ENCODE measurements around the gene ADAM22.
A peak's percentile ranks its signal among the peaks of the same experiment; 100 is the strongest.
"Not testable (repeated sequence)": the region's sequence is repeated elsewhere in the genome, so short reads cannot be mapped to it uniquely, and the experiment has no call there.

ADAM22 gene

GRCh38 chr7:87933953-87934698, at the start of gene ADAM22:
Gene ADAM22 (plus strand): TSS chr7:87934251. CDS start chr7:87934466, 215 bp downstream.
- peak; percentile 63 for DNase-seq

- DNase-seq, result no peak
Measured at GRCh38 chr7:87885018-87885417, 49.0 kb upstream of the ADAM22 start.

- no peak for DNase-seq
Measured at GRCh38 chr7:87886875-87887274, 47.2 kb upstream of the ADAM22 start.

- no peak for DNase-seq
Measured at GRCh38 chr7:87895363-87895762, 38.7 kb upstream of the ADAM22 start.

GRCh38 chr7:87899255-87899654, 34.8 kb upstream of the ADAM22 start:
- DNase-seq, result no peak

GRCh38 chr7:87907136-87907906, 26.7 kb upstream of the ADAM22 start:
- not testable (repeated sequence) for DNase-seq

- not testable (repeated sequence) for DNase-seq
Measured at GRCh38 chr7:87908814-87909213, 25.2 kb upstream of the ADAM22 start.

- DNase-seq, result no peak
Measured at GRCh38 chr7:87912121-87912520, 21.9 kb upstream of the ADAM22 start.

GRCh38 chr7:87918740-87919139, 15.3 kb upstream of the ADAM22 start:
- no peak for DNase-seq

GRCh38 chr7:87919875-87920274, 14.2 kb upstream of the ADAM22 start:
- DNase-seq, result no peak

GRCh38 chr7:87920578-87920977, 13.5 kb upstream of the ADAM22 start:
- no peak for DNase-seq

- DNase-seq, result not testable (repeated sequence)
Measured at GRCh38 chr7:87922759-87923395, 11.2 kb upstream of the ADAM22 start.

- no peak for DNase-seq
Measured at GRCh38 chr7:87926581-87927461, 7.2 kb upstream of the ADAM22 start.

- no peak for DNase-seq
Measured at GRCh38 chr7:87933605-87933952, 472 bp upstream of the ADAM22 start.

GRCh38 chr7:87934699-87935383, 790 bp downstream of the ADAM22 start:
- no peak for DNase-seq

- DNase-seq, result no peak
Measured at GRCh38 chr7:87935384-87935706, 1.3 kb downstream of the ADAM22 start.

- DNase-seq, result no peak
Measured at GRCh38 chr7:87941138-87941537, 7.1 kb downstream of the ADAM22 start.

- no peak for DNase-seq
Measured at GRCh38 chr7:87944547-87944946, 10.5 kb downstream of the ADAM22 start.

- not testable (repeated sequence) for DNase-seq
Measured at GRCh38 chr7:87945926-87946325, 11.9 kb downstream of the ADAM22 start.

- no peak for DNase-seq
Measured at GRCh38 chr7:87948371-87948770, 14.3 kb downstream of the ADAM22 start.

- no peak for DNase-seq
Measured at GRCh38 chr7:87959336-87959735, 25.3 kb downstream of the ADAM22 start.

GRCh38 chr7:87960239-87960638, 26.2 kb downstream of the ADAM22 start:
- DNase-seq, result no peak

Measured in activated CD4-positive, alpha-beta T cell treated with anti-CD3 and anti-CD28 coated beads for 1 hour (primary cell).